Astrocyte (in vitro differentiated cells and primary cell): ENCODE measurements around the gene LRRC73. TPM values are rescaled to one million over a fixed set of nuclear protein-coding genes. Genes with fewer than 3 reads are reported as not detected.

Experiments
- DNase-seq: peaks from one replicate; pipeline ENCODE4 v3.0.0-alpha.2; 2010; ENCODE audit warnings: low read depth
- FAIRE-seq: peaks from 2 replicates; lab custom pipeline; 2011; peaks lifted over from hg19 to GRCh38; lab: Jason Lieb, UNC
- H2AFZ ChIP-seq: 2 replicates; pipeline ENCODE4 v1.6.0; 2012; ENCODE audit warnings: low read depth, low read length, inconsistent platforms
- H3K27ac ChIP-seq: 2 replicates; pipeline ENCODE4 v1.5.1; 2011; ENCODE audit warnings: low read depth, low read length, inconsistent platforms
- H3K27me3 ChIP-seq: 2 replicates; pipeline ENCODE4 v1.6.0; 2011; ENCODE audit warnings: low read length, inconsistent platforms; ENCODE audit not compliant: insufficient read depth
- H3K36me3 ChIP-seq: 2 replicates; pipeline ENCODE4 v1.5.1; 2011; ENCODE audit warnings: low read length, inconsistent platforms; ENCODE audit not compliant: insufficient read depth
- H3K4me1 ChIP-seq: 2 replicates; pipeline ENCODE4 v1.5.1; 2011; ENCODE audit warnings: low read length, inconsistent platforms; ENCODE audit not compliant: insufficient read depth
- H3K4me2 ChIP-seq: 2 replicates; pipeline ENCODE4 v1.6.0; 2012; ENCODE audit warnings: low read length, inconsistent platforms
- H3K4me3 ChIP-seq: 2 replicates; pipeline ENCODE4 v1.5.1; 2011; ENCODE audit warnings: low read depth, mild to moderate bottlenecking, low read length, inconsistent platforms; ENCODE audit not compliant: insufficient read depth
- H3K79me2 ChIP-seq: 2 replicates; pipeline ENCODE4 v1.6.0; 2012; ENCODE audit warnings: mild to moderate bottlenecking, low read length, inconsistent platforms; ENCODE audit not compliant: insufficient read depth
- H3K9ac ChIP-seq: 2 replicates; pipeline ENCODE4 v1.6.0; 2012; ENCODE audit warnings: mild to moderate bottlenecking, low read length, inconsistent platforms
- H3K9me3 ChIP-seq: 2 replicates; pipeline ENCODE4 v1.5.1; 2012; ENCODE audit warnings: low read depth, mild to moderate bottlenecking, low read length, inconsistent platforms; ENCODE audit not compliant: insufficient read depth
- H4K20me1 ChIP-seq: 2 replicates; pipeline ENCODE4 v1.6.0; 2012; ENCODE audit warnings: low read length, inconsistent platforms; ENCODE audit not compliant: insufficient read depth
- H3K27ac Mint-ChIP-seq: one replicate; pipeline ENCODE4 v1.8.0; 2021; ENCODE audit warnings: mild to moderate bottlenecking, mixed read lengths; ENCODE audit not compliant: unreplicated experiment
- H3K27me3 Mint-ChIP-seq: one replicate; pipeline ENCODE4 v1.8.0; 2021; ENCODE audit warnings: low read depth, mixed read lengths; ENCODE audit not compliant: unreplicated experiment
- H3K36me3 Mint-ChIP-seq: one replicate; pipeline ENCODE4 v1.8.0; 2021; ENCODE audit warnings: low read depth, mixed read lengths; ENCODE audit not compliant: unreplicated experiment
- H3K4me1 Mint-ChIP-seq: one replicate; pipeline ENCODE4 v1.8.0; 2021; ENCODE audit warnings: low read depth, mixed read lengths; ENCODE audit not compliant: unreplicated experiment
- H3K4me3 Mint-ChIP-seq: one replicate; pipeline ENCODE4 v1.8.0; 2021; ENCODE audit warnings: mild to moderate bottlenecking, moderate library complexity, mixed read lengths; ENCODE audit not compliant: unreplicated experiment
- H3K9me3 Mint-ChIP-seq: one replicate; pipeline ENCODE4 v1.8.0; 2021; ENCODE audit warnings: mild to moderate bottlenecking, mixed read lengths; ENCODE audit not compliant: unreplicated experiment
- EZH2 ChIP-seq: IDR thresholded peaks from 2 replicates; pipeline ENCODE4 v1.6.1; 2012; ENCODE audit warnings: mild to moderate bottlenecking, low read length, inconsistent platforms; ENCODE audit not compliant: insufficient read depth
- total RNA-seq: library from RNA; stranded (reverse); gene quantifications from 2 replicates; pipeline ENCODE4 v1.2.1, GENCODE V29; 2021
- TF ChIP-seq, protein P1 (sequence below): IDR thresholded peaks from 2 replicates; pipeline ENCODE4 v1.5.1; 2011; ENCODE audit warnings: low read depth, mild to moderate bottlenecking, inconsistent platforms, low read length, moderate library complexity; ENCODE audit not compliant: insufficient read depth

LRRC73 gene
- total RNA-seq, 1 donor from 2014 or later = 0.30 TPM

GRCh38 chr6:43522547-43523261 is 12.6 kb upstream of the LRRC73 start:
- peaks cover 29% of the 10 kb centered on the region for H3K79me2 ChIP-seq
- no peak overlapping the region for H3K9ac ChIP-seq
- H3K4me2 ChIP-seq = no peak overlapping the region
- H3K36me3 ChIP-seq = peaks cover 73% of the 10 kb centered on the region
- no peaks in the 10 kb centered on the region for H3K27me3 ChIP-seq
- DNase-seq (no peak), FAIRE-seq (no peak)
- no peaks in the 10 kb centered on the region for H3K9me3 ChIP-seq
- H2AFZ ChIP-seq = no peak overlapping the region
- no peak overlapping the region for H3K27ac ChIP-seq
- Mint-ChIP-seq H3K27me3 (no peaks in the 10 kb centered on the region), H3K9me3 (no peaks in the 10 kb centered on the region), H3K4me1 (no peaks in the 10 kb centered on the region), H3K4me3 (no peak overlapping the region), H3K27ac (no peak overlapping the region), H3K36me3 (peaks cover 30% of the 10 kb centered on the region)
- H3K4me1 ChIP-seq = peaks cover 8% of the 10 kb centered on the region
- no peak overlapping the region for H3K4me3 ChIP-seq
- peaks cover 50% of the 10 kb centered on the region for H4K20me1 ChIP-seq
- TF ChIP-seq EZH2 = no peak
- TF ChIP-seq, protein P1, sequence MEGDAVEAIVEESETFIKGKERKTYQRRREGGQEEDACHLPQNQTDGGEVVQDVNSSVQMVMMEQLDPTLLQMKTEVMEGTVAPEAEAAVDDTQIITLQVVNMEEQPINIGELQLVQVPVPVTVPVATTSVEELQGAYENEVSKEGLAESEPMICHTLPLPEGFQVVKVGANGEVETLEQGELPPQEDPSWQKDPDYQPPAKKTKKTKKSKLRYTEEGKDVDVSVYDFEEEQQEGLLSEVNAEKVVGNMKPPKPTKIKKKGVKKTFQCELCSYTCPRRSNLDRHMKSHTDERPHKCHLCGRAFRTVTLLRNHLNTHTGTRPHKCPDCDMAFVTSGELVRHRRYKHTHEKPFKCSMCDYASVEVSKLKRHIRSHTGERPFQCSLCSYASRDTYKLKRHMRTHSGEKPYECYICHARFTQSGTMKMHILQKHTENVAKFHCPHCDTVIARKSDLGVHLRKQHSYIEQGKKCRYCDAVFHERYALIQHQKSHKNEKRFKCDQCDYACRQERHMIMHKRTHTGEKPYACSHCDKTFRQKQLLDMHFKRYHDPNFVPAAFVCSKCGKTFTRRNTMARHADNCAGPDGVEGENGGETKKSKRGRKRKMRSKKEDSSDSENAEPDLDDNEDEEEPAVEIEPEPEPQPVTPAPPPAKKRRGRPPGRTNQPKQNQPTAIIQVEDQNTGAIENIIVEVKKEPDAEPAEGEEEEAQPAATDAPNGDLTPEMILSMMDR = no peak

GRCh38 chr6:43521836-43522235 is 11.7 kb upstream of the LRRC73 start:
- no peak for TF ChIP-seq EZH2
- TF ChIP-seq, protein P1 = no peak
- no peaks in the 10 kb centered on the region for H3K4me1 Mint-ChIP-seq
- Histone ChIP-seq H3K9me3 (no peaks in the 10 kb centered on the region), H2AFZ (no peak overlapping the region), H3K4me3 (no peak overlapping the region), H3K27me3 (no peaks in the 10 kb centered on the region), H3K9ac (no peak overlapping the region), H4K20me1 (peaks cover 54% of the 10 kb centered on the region), H3K36me3 (peaks cover 67% of the 10 kb centered on the region), H3K4me1 (peaks cover 8% of the 10 kb centered on the region), H3K27ac (no peak overlapping the region), H3K79me2 (peaks cover 38% of the 10 kb centered on the region), H3K4me2 (no peak overlapping the region)
- H3K27me3 Mint-ChIP-seq = no peaks in the 10 kb centered on the region
- H3K27ac Mint-ChIP-seq = no peak overlapping the region
- peaks cover 25% of the 10 kb centered on the region for H3K36me3 Mint-ChIP-seq
- no peak overlapping the region for H3K4me3 Mint-ChIP-seq
- H3K9me3 Mint-ChIP-seq = no peaks in the 10 kb centered on the region
- DNase-seq (no peak), FAIRE-seq (no peak)

DNA sequence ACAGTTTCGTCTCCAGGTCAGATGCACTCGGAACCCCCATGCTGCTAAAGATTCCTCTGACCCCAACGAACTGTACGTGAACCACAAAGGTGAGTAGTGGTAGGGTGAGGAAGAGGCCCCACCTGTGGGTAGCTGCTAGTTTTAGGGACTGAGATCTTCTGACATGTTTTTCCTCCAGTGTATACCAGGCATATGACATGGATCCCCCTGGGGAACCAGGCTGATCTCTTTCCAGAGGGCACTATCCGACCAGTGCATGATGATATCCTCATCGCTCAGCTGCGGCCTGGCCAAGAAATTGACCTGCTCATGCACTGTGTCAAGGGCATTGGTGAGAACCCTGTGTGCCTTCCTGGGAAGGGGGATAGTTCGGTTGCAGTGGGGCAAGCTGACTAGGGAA is 10.0 kb upstream of the LRRC73 start:
- peaks cover 20% of the 10 kb centered on the region for H3K36me3 Mint-ChIP-seq
- H3K36me3 ChIP-seq = peaks cover 59% of the 10 kb centered on the region
- H3K4me3 Mint-ChIP-seq = no peak overlapping the region
- no peak for FAIRE-seq
- peaks cover 61% of the 10 kb centered on the region for H4K20me1 ChIP-seq
- H3K4me1 Mint-ChIP-seq = peaks cover 5% of the 10 kb centered on the region
- H3K27me3 ChIP-seq = no peaks in the 10 kb centered on the region
- no peak overlapping the region for H2AFZ ChIP-seq
- H3K4me3 ChIP-seq = no peak overlapping the region
- H3K27ac ChIP-seq = no peak overlapping the region
- no peak overlapping the region for H3K4me2 ChIP-seq
- DNase-seq = no peak
- peaks cover 55% of the 10 kb centered on the region for H3K79me2 ChIP-seq
- no peaks in the 10 kb centered on the region for H3K27me3 Mint-ChIP-seq
- no peak overlapping the region for H3K9ac ChIP-seq
- H3K4me1 ChIP-seq = peaks cover 17% of the 10 kb centered on the region
- H3K9me3 Mint-ChIP-seq = no peaks in the 10 kb centered on the region
- H3K27ac Mint-ChIP-seq = no peak overlapping the region
- TF ChIP-seq EZH2 = no peak
- TF ChIP-seq, protein P1 = no peak
- H3K9me3 ChIP-seq = no peaks in the 10 kb centered on the region
